CD4-positive, alpha-beta memory T cell (primary cell): ENCODE results near the gene UGT3A2. TPM values are rescaled to one million over a fixed set of nuclear protein-coding genes. Genes with fewer than 3 reads are reported as not detected.

Source experiments
- CTCF ChIA-PET: fragments of 350-600 bp; sonication (Branson Sonifier 250); formaldehyde crosslinking; loops from one replicate; lab custom pipeline; 2021; ENCODE audit warnings: inconsistent platforms; ENCODE audit not compliant: partially characterized antibody; lab: Charles Lee
- POLR2A ChIA-PET: fragments of 350-600 bp; sonication (Branson Sonifier 250); formaldehyde crosslinking; loops from one replicate; lab custom pipeline; 2021; ENCODE audit not compliant: partially characterized antibody; lab: Charles Lee
- DNase-seq, 5 donors: peaks; one replicate each; pipeline versions ENCODE4 v3.0.0 to v3.0.0-alpha.2; 2020 to 2022; ENCODE audit warnings: mixed read lengths in 1 of 5
- H3K27ac ChIP-seq: one replicate; pipeline ENCODE4 v1.7.0; 2013; ENCODE audit warnings: low read depth, low read length
- H3K27me3 ChIP-seq: 2 replicates; pipeline ENCODE4 v1.7.0; 2013; ENCODE audit warnings: mild to moderate bottlenecking, low read length, moderate library complexity; ENCODE audit not compliant: insufficient read depth
- H3K36me3 ChIP-seq: 2 replicates; pipeline ENCODE4 v1.7.0; 2013; ENCODE audit warnings: mild to moderate bottlenecking, low read length, moderate library complexity; ENCODE audit not compliant: insufficient read depth
- H3K4me1 ChIP-seq: 2 replicates; pipeline ENCODE4 v1.7.0; 2013; ENCODE audit warnings: mild to moderate bottlenecking, low read length, moderate library complexity; ENCODE audit not compliant: insufficient read depth
- H3K4me3 ChIP-seq, 2 donors: one replicate each; pipeline ENCODE4 v1.7.0; 2013; ENCODE audit warnings: low read length in 2 of 2, mild to moderate bottlenecking in 1 of 2
- H3K9me3 ChIP-seq, 2 donors: one replicate each; pipeline ENCODE4 v1.7.0; 2013; ENCODE audit warnings: low read length in 2 of 2, control low read depth in 1 of 2; ENCODE audit not compliant: control insufficient read depth in 1 of 2
- H3K27ac Mint-ChIP-seq, 7 donors: one replicate each; pipeline ENCODE4 v1.8.0; 2020 to 2021; ENCODE audit warnings: mixed read lengths in 7 of 7, mild to moderate bottlenecking in 6 of 7, inconsistent platforms in 3 of 7, moderate library complexity in 3 of 7
- H3K27me3 Mint-ChIP-seq, 2 donors: one replicate each; pipeline ENCODE4 v1.8.0; 2020 to 2021; ENCODE audit warnings: mixed read lengths in 2 of 2
- H3K36me3 Mint-ChIP-seq, 2 donors: one replicate each; pipeline ENCODE4 v1.8.0; 2020 to 2021; ENCODE audit warnings: mixed read lengths in 2 of 2, inconsistent platforms in 1 of 2, mild to moderate bottlenecking in 1 of 2
- H3K4me1 Mint-ChIP-seq, 4 donors: one replicate each; pipeline ENCODE4 v1.8.0; 2020 to 2021; ENCODE audit warnings: mixed read lengths in 4 of 4, mild to moderate bottlenecking in 1 of 4
- H3K4me3 Mint-ChIP-seq, 8 donors: one replicate each; pipeline ENCODE4 v1.8.0; 2020 to 2021; ENCODE audit warnings: mixed read lengths in 8 of 8, mild to moderate bottlenecking in 7 of 8, moderate library complexity in 6 of 8, inconsistent platforms in 3 of 8
- H3K9me3 Mint-ChIP-seq, 8 donors: one replicate each; pipeline ENCODE4 v1.8.0; 2020 to 2021; ENCODE audit warnings: mixed read lengths in 8 of 8, mild to moderate bottlenecking in 5 of 8, inconsistent platforms in 3 of 8, moderate library complexity in 1 of 8
- intact Hi-C: fragments of 100-400 bp; cut with micrococcal nuclease; formaldehyde crosslinking; loops from one replicate; pipeline ENCODE4 v1.15.1; 2023
- polyA plus RNA-seq, 2 donors: library from polyadenylated mRNA; unstranded; fragments of 300-500 nt; fragmentation: Illumina TruSeq; gene quantifications; one replicate each; pipeline ENCODE4 v1.2.3, GENCODE V29; 2021
- total RNA-seq, 2 experiments: library from RNA; stranded (reverse); gene quantifications; one replicate each; pipeline ENCODE4 v1.2.3, GENCODE V29; 2021

The UGT3A2 gene
- total and polyA plus RNA-seq, 4 experiments from 2014 or later: 0.17 TPM; not detected in 3

- peaks cover 0 to 8% (median under 1%) of the 10 kb centered on the region in 4 donors for H3K4me1 Mint-ChIP-seq
- no peak overlapping the region for H3K4me3 Mint-ChIP-seq
- intact Hi-C loops: no loop called here
- no peaks in the 10 kb centered on the region for H3K9me3 ChIP-seq
- H3K27ac Mint-ChIP-seq: no peak overlapping the region
- ChIA-PET CTCF (no interaction called here), POLR2A (no interaction called here)
- H3K9me3 Mint-ChIP-seq: no peaks in the 10 kb centered on the region
- H3K27me3 ChIP-seq: no peaks in the 10 kb centered on the region
- no peaks in the 10 kb centered on the region for H3K36me3 Mint-ChIP-seq
- H3K27ac ChIP-seq: no peak overlapping the region
- peaks cover 6 to 14% of the 10 kb centered on the region in 2 donors for H3K27me3 Mint-ChIP-seq
- no peak for DNase-seq
- H3K4me3 ChIP-seq: no peak overlapping the region
- no peaks in the 10 kb centered on the region for H3K4me1 ChIP-seq
- H3K36me3 ChIP-seq: no peaks in the 10 kb centered on the region
Observed at GRCh38 chr5:36054647-36055046, 12.0 kb downstream of the UGT3A2 start.

GRCh38 chr5:36052538-36052937 is 14.1 kb downstream of the UGT3A2 start:
- H3K4me1 Mint-ChIP-seq: peaks cover 0 to 5% (median under 1%) of the 10 kb centered on the region in 4 donors
- H3K9me3 ChIP-seq: no peaks in the 10 kb centered on the region
- no peak overlapping the region for H3K27ac Mint-ChIP-seq
- no peaks in the 10 kb centered on the region for H3K9me3 Mint-ChIP-seq
- H3K36me3 Mint-ChIP-seq: no peaks in the 10 kb centered on the region
- CTCF ChIA-PET: no interaction called here
- no peaks in the 10 kb centered on the region for H3K36me3 ChIP-seq
- H3K27ac ChIP-seq: no peak overlapping the region
- no peak overlapping the region for H3K4me3 Mint-ChIP-seq
- H3K27me3 Mint-ChIP-seq: peaks cover 2 to 5% of the 10 kb centered on the region in 2 donors
- DNase-seq: no peak
- POLR2A ChIA-PET: no interaction called here
- no peaks in the 10 kb centered on the region for H3K4me1 ChIP-seq
- no peak overlapping the region for H3K4me3 ChIP-seq
- H3K27me3 ChIP-seq: no peaks in the 10 kb centered on the region
- intact Hi-C loops: no loop called here

- no peak for DNase-seq
- POLR2A ChIA-PET: no interaction called here
- intact Hi-C loops: no loop called here
- Histone ChIP-seq H3K4me3 (no peak overlapping the region), H3K9me3 (no peaks in the 10 kb centered on the region), H3K27ac (no peak overlapping the region), H3K27me3 (no peaks in the 10 kb centered on the region), H3K36me3 (no peaks in the 10 kb centered on the region), H3K4me1 (no peaks in the 10 kb centered on the region)
- H3K4me1 Mint-ChIP-seq: peaks cover 0 to 5% (median 0%) of the 10 kb centered on the region in 4 donors
- H3K27ac Mint-ChIP-seq: no peak overlapping the region
- peaks cover 2 to 3% of the 10 kb centered on the region in 2 donors for H3K27me3 Mint-ChIP-seq
- no peaks in the 10 kb centered on the region for H3K36me3 Mint-ChIP-seq
- H3K9me3 Mint-ChIP-seq: peaks cover 0 to 1% (median 0%) of the 10 kb centered on the region in 8 donors
- H3K4me3 Mint-ChIP-seq: no peak overlapping the region
- CTCF ChIA-PET: no interaction called here
Observed at GRCh38 chr5:36049949-36050348, 16.7 kb downstream of the UGT3A2 start.

- Histone ChIP-seq H3K36me3 (no peaks in the 10 kb centered on the region), H3K9me3 (no peaks in the 10 kb centered on the region), H3K27me3 (no peaks in the 10 kb centered on the region), H3K4me3 (no peak overlapping the region), H3K27ac (no peak overlapping the region), H3K4me1 (no peaks in the 10 kb centered on the region)
- ChIA-PET CTCF (interaction anchor here (2.3 kb wide), 1 partner anchor 32 kb away, joined by 7 read pairs; no protein-coding TSS in a partner anchor), POLR2A (no interaction called here)
- Mint-ChIP-seq H3K9me3 (peaks cover 0 to 1% (median 0%) of the 10 kb centered on the region in 8 donors), H3K4me3 (no peak overlapping the region), H3K27ac (no peak overlapping the region), H3K36me3 (no peaks in the 10 kb centered on the region), H3K4me1 (no peaks in the 10 kb centered on the region), H3K27me3 (peaks cover 2% of the 10 kb centered on the region in 2 donors)
- no peak for DNase-seq
- intact Hi-C loops: no loop called here
Observed at GRCh38 chr5:36047384-36048160, 19.1 kb downstream of the UGT3A2 start.

GRCh38 chr5:36045895-36046294 is 20.8 kb downstream of the UGT3A2 start:
- Histone ChIP-seq H3K4me3 (no peak overlapping the region), H3K27ac (no peak overlapping the region), H3K36me3 (no peaks in the 10 kb centered on the region), H3K9me3 (no peaks in the 10 kb centered on the region), H3K4me1 (no peaks in the 10 kb centered on the region), H3K27me3 (no peaks in the 10 kb centered on the region)
- Mint-ChIP-seq H3K27me3 (peaks cover 0 to 2% of the 10 kb centered on the region in 2 donors), H3K4me3 (no peak overlapping the region), H3K27ac (no peak overlapping the region), H3K9me3 (peaks cover 0 to 1% (median 0%) of the 10 kb centered on the region in 8 donors), H3K4me1 (no peaks in the 10 kb centered on the region), H3K36me3 (no peaks in the 10 kb centered on the region)
- ChIA-PET POLR2A (no interaction called here), CTCF (no interaction called here)
- intact Hi-C loops: no loop called here
- no peak for DNase-seq

GRCh38 chr5:36041537-36041845 is 25.2 kb downstream of the UGT3A2 start:
- no peaks in the 10 kb centered on the region for H3K9me3 Mint-ChIP-seq
- H3K27ac Mint-ChIP-seq: no peak overlapping the region
- no peaks in the 10 kb centered on the region for H3K4me1 ChIP-seq
- H3K27me3 Mint-ChIP-seq: peaks cover 4% of the 10 kb centered on the region in 2 donors
- intact Hi-C loops: no loop called here
- no peaks in the 10 kb centered on the region for H3K36me3 ChIP-seq
- ChIA-PET CTCF (no interaction called here), POLR2A (no interaction called here)
- no peak overlapping the region for H3K27ac ChIP-seq
- no peak overlapping the region for H3K4me3 Mint-ChIP-seq
- no peak for DNase-seq
- no peaks in the 10 kb centered on the region for H3K9me3 ChIP-seq
- H3K27me3 ChIP-seq: no peaks in the 10 kb centered on the region
- H3K4me3 ChIP-seq: no peak overlapping the region
- H3K36me3 Mint-ChIP-seq: no peaks in the 10 kb centered on the region
- H3K4me1 Mint-ChIP-seq: no peaks in the 10 kb centered on the region

- CTCF ChIA-PET: no interaction called here
- no peaks in the 10 kb centered on the region for H3K36me3 ChIP-seq
Observed at GRCh38 chr5:36040651-36041536, 25.8 kb downstream of the UGT3A2 start.

More at GRCh38 chr5:36040651-36041536, 25.8 kb downstream of the UGT3A2 start:
- no peak for DNase-seq
- intact Hi-C loops: no loop called here
- Mint-ChIP-seq H3K4me1 (no peaks in the 10 kb centered on the region), H3K4me3 (no peak overlapping the region), H3K27me3 (peaks cover 4% of the 10 kb centered on the region in 2 donors), H3K9me3 (no peaks in the 10 kb centered on the region), H3K27ac (no peak overlapping the region), H3K36me3 (no peaks in the 10 kb centered on the region)
- H3K4me3 ChIP-seq: no peak overlapping the region
- H3K4me1 ChIP-seq: no peaks in the 10 kb centered on the region
- no peaks in the 10 kb centered on the region for H3K9me3 ChIP-seq
- no peaks in the 10 kb centered on the region for H3K27me3 ChIP-seq
- POLR2A ChIA-PET: no interaction called here
- no peak overlapping the region for H3K27ac ChIP-seq
